ENCODE results near the gene PLBD1.

GRCh38 chr12:14589169-14590004 is 21.7 kb upstream of the PLBD1 start:
- TF ChIP-seq CTCF (IDR thresholded peaks at IDR 0.05) (no peak), POLR2AphosphoS5 (IDR thresholded peaks at IDR 0.05) (no peak)
